ENCODE data around the gene TMEM176B.
A peak's percentile ranks its signal among the peaks of the same experiment; 100 is the strongest.

TMEM176B gene

DNA sequence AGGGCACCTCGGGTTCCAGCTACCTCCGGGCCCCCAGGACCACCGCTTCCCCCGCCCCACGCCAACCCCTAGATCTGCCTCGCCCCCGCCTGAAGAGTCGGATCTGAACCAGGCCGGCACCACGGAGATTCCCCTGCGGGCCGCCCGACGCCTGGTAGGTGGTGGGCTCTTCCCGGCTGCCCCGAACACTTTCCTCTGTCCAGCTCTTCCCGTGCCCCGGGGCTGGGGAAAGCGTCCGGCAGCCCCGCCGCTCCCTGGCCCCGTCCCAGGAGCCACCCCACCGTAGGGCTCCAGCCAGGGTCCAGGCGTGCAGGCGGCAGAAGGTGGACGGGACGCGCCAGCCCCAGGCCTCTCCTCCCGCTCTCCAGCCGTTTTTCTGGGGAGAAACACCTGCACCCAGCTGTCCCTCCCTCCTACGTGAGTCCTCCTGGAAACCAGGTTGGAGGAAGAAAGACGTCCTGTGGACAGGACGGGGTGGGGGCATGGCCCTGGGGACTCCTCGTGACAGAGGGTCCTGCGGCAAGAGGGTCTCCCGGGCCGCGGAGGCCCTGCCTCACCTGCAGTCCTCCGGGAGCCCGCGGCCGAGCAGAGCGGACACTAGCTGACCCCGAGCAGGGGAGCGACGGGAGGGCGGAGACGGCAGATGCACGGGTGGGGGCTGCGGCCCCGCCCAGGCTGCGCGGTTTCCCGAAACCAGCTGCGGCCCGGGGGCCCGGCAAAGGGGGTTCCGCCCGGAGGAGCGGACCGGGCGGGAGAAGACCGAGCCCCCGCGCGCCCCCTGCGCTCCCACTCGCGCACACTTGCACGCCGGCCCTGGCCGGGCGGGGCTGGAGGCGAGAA, at the start of gene TMEM176B:
Gene TMEM176B, minus strand, starts transcription at position 624 of the 840 bp plus-strand sequence. CDS start 3,795 bp downstream, outside the sequence.
- peak; percentile 68 for DNase-seq

DNA sequence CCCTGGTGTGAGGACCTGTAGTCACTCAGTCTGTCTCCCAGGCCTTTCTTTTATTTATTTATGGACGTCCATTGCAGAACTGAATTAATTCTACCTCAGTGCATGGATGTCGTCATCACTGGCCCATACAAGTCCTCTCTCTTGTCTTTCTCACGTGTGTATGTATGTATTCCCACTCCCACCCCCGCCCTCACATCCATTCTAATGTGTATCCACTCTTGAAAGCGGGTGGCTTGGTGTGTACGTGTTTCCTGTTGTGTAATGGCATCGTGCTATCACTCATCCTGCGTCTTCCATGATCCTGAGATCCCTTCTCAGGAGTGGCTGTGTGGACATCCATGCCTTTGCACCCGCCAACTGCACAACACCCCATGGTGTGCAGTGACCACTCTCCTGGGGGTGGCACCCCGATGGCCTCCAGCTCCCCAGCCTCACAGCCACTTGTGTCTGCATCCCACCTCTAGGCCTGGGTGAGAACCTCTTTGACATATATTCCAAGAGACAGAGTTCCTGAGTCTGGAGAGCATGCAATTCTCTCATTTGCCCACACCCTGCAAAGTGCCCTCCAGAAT, 49.1 kb upstream of the TMEM176B start:
- DNase-seq = no peak

DNA sequence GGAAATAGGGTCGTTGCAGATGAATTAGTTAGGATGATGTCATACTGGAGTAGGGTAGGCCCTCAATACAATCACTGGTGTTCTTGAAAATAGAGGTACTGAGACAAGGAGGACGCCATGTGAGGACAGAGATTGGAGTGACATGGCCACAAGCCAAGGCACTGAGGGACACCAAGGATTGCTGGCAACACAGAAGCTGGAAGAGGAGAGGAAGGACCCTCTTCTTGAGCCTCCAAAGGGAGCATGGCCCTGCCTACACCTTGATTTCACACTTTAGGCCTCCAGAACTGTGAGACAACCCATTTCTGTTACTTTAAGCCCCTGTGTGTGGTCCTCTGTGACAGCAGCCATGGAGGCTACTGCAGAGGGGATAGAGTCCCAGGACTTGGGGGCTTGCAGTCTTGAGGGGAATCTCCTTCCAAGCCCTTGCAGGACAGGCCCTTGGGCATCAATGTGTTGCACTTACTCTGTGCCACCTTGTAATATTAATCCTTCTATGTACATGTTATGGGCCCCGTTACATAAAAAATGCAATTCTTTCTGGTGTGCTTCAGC, 48.5 kb upstream of the TMEM176B start:
- DNase-seq = no peak

DNA sequence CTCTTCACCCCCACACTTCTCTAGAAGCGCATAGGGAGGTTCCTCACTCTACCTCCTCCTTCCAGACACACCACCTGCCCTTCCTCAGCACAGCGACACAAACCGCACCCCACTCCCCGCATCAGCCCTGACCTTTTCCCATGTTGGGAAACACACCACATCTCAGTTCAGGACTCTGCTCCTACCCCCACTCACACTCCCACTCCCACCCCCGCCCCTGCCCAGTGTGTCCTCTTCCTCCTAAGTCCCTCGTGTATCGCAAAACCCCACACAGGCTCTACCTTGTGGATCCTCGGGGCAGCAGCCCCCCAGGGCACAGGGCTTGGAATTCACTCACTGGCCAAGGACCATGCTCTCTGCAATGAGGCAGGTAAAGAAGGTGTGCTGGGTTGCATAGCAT, 47.9 kb upstream of the TMEM176B start:
- DNase-seq = no peak

DNA sequence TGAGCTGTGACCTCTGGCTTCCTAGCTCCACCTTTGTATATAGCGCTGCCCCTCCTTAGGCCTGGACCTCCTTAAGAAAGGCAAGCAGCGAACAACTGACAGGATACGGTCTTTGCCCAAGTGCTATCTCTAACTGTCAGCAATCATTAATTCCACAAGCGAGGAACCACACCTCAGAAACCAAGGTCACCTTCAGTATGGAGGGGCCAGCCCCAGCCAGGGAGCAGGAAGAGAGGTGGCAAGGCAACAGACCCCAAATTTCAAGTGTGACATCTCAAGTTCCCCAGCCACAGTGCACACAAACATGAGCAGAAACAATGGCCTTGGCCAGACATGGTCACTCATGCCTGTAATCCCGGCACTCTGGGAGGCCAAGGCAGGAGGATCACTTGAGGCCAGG, 47.4 kb upstream of the TMEM176B start:
- no peak for DNase-seq

DNA sequence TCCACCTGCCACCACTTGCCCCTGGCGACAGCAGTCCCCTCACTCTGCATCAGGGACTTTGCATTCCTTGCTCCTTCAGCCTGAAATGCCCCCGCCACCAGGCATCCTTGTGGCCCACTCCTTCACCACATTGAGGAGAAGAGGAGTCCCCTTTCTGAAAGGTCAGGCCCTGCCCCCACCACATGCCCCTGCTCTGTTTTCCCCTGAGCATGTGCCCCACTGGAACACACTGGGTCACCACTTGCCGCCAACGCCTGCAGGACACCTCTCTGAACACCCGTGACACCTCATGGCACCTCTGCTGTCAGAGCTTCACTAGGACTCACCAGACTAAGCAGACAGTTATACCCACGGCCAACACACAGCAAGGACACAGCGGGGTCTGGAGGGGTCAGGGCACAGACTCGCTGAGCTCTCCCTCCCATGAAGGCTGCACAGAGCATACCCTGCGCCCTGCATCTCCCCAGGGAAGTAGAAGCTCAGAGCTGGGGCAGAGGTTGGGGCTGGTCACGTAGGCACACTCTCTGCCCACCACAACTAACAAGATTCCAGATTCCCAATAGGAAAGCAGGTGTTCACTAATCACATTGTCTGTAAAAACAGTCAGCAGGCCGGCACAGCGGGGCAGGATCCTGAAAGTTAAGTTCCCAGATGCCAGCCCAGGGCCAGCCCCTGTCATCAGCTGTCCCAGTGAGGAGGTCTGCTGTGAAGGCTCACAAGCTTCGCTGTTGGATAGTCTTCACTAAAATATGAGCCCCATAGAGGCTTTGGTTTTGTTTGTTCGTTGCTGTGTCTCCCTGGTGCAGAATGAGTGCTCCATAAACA, 46.3 kb upstream of the TMEM176B start:
- DNase-seq = no peak

DNA sequence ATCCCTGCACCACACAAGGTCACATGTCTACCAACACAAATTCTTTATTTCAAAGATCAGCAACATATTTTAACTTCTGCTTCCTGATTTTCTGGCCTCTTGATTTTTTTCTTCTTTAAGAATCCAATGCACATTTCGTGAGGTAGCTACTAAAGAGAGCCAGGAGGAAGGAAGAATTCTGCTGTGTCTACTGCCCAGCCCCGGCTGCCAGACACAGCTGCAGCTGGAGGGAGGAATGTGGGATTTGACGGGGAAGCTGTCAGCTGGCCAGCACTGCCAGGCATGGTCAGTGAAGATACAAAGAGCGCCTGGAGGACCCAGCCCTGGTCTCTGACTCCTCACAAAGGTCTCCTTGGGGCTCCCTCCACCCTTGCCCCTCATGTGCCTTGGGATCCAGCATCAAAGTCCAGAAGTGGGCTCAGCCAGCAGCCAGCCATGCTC, 45.3 kb upstream of the TMEM176B start:
- peak; percentile 76 for DNase-seq

DNA sequence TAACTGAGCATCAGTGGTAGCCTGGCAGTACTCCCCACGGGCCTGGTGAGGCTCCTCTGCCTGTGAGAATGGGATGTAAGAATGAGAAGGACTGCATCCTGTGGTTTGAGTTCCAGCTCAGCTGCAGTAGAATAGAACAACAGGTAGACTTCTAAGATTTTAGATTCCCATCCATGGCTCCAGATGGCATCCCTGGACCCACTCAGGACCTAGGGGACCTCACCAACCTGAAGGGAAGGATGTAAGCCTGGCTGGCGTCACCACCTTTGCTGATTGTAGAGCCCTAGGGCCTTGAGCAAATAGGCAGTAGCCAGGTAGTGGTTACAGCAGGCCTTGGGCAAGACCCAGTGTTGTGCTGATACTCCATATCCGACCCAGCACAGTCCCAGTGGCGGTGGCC, 42.6 kb upstream of the TMEM176B start:
- DNase-seq = no peak

DNA sequence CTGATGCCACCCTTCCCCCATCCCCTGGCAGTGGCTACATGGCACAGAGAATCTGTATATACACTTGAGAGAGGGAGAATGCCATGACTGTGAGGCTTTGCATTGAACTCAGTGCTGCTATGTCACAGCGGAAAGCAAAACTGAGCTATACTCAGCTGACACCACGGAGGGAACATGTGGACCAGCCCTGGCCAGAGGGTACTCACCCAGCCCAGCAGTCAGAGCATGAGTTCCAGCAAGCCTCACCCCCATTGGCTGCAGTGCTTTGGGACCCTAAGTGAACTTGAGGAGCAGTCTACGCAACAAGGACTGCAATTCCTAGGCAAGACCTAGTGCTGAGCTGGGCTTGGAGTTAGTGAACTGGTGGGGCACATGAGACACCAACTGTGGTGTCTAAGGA, 41.9 kb upstream of the TMEM176B start:
- DNase-seq = no peak

DNA sequence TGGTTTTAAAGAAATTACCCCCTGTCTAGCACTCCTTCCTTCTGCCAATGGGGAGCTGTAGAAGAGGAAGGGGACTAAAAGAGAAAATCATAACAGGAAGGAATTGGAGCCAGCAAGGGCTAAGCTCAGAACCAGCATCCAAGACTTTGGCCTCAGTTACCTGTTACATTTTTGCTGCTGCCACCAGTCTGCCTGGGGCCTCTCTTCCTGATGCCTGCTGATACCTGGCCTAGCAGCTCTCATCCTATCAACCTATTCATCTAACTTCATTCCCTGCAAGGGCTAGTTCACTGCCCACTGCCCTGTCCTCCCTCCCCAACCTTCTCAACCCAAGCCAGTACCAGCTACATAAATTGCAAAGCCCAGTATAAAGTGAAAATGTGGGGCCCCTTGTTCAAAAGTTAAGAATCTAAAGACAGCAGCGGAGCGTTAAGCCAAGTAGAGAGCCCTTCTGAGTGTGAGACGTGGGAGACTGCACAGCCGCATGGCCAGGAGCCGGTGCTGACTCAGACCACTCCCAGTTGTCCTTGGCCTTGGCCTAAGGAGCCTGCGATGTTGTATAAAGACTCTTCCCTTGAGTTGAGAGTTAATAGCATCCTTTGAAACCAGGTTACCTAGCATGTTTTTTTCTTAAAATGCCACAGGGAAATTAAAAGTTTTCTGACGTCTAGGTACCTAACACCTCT, 38.9 kb upstream of the TMEM176B start:
- no peak for DNase-seq

DNA sequence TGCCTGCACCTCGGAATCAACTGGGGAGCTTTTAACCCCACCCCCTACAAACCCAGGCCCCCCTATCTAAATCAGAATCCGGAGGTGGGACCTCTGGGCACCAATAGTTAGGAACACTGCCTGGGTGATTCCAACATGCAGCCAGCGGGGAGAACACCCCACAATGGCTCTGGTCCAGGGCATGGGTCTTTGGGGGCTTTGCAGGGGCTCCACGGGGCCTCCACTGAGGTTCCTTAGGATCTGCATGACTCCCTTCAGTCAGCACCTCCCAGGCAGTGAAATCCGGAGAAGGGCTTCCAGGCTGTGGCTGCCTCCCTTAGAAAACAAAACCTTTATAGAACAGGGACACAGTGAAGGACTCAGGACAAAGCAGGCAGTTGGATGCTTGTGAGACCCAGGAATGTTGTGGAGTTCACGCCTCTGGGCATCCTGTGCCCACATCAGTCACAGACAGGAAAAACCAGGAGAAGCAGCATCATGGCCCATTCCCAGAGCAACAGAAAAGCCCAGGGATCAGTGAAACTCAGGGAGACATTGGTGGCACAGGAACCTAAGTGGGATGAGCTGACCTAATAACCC, 35.6 kb upstream of the TMEM176B start:
- DNase-seq = no peak

DNA sequence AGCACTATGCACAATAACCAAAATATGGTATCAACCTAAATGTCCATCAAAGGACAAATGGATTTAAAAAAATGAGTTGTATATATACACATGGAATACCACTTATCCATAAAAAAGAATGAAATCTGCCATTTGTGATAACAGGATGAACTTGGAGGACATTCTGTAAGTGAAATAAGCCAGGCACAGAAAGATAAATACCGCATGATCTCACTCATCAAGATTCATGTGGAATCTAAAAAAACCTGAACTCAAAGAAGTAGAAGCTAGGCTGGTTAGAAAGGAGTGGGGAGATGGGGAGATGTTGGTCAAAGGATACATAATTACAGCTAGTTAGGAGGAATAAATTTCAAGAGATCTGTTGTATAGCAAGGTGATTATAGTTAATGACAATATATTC, 34.9 kb upstream of the TMEM176B start:
- DNase-seq = no peak

DNA sequence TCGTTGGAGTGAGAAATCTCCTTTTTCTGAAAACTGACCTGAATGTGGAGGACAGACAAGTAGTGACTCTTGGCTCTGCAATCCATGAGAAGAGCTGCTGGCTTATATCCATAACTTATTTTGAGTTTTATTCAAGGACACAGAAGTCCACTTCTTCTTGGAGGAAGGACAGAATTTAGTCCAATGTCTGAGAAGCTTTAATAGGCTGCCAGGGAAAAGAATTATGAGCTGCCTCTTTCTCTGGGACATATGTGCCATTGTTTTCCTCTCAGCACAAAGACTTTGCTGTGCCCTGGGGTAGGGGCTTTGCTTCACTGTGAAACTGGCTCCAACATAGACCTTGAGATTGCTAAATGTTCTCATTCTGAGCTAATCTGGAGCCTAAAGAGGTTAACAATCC, 31.7 kb upstream of the TMEM176B start:
- no peak for DNase-seq

DNA sequence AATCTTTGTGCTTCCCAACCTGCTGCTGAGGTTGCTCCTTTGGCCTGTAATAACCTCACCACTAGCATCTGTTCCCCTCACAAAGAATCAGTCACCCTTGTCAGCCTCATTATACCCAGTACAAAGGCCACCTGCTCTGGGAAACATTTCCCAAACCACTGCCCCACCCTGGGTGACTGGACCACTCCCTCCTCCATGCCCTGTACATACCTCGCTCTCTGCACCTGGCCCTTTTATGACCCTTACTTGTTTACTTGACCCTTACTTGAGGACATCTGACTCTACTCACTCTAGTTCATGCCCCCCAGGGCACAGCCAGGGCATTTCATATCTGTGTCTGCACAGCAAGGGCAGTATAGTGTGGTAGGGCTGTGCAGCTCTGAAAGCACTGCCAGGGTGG, 30.8 kb upstream of the TMEM176B start:
- no peak for DNase-seq

DNA sequence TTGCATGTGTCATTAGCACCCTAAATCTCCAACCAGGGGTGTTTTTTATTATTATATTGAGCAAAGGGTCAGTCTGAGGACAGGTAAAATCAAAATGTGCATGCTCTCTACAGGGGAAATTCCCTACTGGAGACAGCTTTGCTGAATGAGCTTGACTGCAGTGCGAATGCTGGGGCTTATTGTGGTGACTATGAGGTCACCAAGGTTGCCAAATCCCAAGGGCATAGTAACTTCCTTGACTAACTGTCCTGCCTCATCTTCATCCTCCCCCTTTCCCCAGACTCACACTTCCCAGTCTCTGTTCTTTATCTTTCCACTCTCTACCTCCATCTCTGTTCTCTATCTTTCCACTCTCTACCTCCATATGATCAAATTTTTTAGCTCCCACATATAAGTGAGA, 29.3 kb upstream of the TMEM176B start:
- no peak for DNase-seq

DNA sequence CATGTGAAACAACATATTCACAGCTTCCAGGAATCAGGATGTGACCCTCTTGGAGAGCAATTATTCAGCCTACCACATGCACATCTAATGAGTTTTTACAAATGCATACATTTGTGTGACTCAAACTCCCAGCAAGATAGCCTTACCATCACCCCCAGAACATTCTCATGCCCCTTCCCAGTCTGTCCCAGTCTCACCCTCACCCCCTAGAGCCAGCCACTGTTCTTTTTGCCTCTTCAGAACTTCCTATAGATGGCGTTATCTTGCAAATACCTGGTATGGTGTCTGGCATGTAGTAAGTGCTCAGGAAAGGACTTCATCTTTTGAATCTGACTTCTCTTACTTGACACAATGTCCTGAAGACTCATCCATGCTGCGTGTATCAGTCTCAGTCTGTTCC, 28.2 kb upstream of the TMEM176B start:
- DNase-seq = no peak

DNA sequence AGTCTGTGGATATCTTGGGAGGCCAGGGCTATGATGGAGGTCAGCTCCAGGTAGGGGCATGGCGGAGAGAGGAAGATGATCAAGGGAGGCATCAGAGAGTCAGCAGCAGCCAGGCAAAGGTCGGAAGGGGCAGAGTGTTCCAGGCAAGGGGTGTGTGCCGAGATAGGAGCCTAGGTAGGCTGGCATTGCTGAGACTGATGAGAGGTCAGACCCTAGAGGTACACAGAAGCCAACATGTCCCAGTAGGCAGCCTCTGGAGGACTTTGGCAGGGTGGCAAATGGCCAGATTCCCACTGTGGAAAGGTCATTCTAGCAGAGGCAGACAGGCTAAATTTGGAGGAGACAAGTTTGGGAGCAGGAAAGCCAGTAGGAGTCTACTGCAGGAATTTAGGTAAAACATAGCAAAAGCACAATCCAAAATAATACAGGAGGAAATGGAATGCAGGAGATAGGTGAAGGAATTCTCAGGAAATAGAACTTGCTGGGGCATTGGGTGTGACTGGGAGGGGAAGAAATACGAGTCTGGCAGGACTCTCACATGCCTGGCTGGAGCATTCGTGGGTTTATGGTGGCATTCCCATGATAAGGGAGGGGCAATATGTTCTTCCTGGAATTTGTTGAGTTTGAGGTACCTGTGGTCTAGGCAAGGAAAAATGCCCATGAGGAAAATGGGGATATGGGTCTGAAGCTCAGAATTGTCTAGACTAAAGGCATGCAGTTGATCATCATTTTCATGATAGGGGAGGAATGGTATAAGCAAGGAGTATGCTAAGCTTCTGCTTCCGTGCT, 26.1 kb upstream of the TMEM176B start:
- no peak for DNase-seq

DNA sequence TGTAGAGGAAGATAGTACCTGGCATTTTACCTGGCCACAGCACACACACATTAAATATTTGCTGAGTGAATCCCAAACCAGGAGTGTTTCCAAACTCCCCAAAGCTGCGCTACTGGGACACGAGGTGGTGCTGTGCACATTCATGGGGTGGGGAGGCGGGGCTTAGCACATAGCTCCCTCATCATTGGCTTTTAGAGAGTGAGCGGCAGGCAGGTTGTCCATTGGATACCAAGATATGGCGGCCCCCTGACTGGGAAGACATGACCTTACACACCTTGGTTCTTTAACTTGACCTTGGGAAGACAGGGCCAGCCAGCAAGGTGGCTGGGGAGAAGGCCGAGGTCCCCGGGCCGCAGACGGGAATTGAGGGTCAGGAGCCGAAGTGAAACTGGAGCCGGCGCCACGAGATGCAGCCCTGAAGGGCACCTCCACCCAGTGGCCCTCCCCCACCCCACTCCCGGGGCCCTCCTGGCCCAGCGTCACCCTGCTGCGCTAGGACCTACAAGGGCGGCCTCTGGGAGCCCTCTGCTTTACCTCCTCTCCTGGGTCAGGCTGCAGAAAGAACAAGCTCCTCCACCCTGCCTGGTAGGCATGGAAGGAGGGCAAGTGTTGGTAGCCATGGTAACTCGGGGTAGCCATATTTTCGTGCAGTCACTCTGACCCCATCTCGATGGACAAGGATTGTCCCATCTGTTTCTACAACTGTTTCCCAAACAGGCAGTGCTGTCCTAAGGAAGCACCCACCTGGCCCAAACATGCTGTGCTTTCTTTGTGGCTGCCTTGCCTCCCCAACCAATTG, 24.4 kb upstream of the TMEM176B start:
- DNase-seq = no peak

DNA sequence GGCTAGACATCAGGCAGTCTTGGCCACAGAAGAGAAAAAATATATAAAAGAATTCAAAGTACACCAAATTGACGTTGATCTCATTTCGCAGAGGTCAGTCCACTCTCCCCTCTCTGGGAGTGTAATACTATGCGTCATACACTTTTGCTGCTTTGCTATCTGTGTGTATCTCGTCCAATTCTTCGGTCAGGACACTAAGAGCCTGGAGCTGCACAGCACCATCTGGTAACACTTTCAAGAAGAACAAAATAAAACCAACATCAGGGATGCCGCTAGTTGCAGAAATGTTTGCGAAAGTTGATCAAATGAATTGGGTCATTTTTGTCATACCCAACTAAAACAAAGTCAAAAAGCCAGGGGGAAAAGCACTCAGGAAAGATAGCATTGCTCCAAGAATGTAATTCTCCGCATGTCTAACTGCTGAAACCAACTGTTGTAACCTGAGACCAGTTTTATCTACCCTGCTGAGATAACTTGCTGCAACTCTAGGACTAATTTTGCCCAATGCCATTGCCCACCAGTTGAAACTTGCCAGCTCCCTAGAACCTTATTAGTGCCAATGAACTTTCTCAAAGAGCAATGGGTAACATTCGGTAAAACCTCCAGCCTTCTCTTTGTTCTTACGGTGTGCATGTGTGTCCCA, 23.4 kb upstream of the TMEM176B start:
- no peak for DNase-seq

DNA sequence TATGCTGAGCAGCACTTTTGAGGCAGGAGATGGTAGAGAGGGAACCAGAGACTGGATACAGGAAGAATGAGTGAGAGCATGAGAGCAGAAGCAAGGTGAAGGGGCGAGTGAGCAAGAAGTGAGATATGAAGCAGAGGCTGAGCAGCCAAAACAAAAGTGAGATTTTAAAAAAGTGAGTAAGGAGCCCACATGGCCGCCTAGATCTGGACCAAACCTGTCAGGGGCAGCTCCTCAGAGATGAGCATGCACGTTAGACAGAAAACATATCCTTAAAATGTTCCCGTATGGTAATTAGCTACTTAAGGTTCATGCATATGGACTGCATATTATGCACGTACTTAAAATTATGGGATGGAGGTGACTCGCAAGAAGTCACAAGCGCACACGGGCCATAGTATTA, 22.9 kb upstream of the TMEM176B start:
- no peak for DNase-seq

Data from femur (tissue), 1 donor.